PFSK-1 (cell line): ENCODE results near the gene POMT1.

ENCODE experiments used
- FOXP2 ChIP-seq: optimal IDR thresholded peaks from 2 replicates; pipeline ENCODE3; 2011; ENCODE audit warnings: borderline replicate concordance, control low read depth, inconsistent platforms; ENCODE audit not compliant: insufficient read depth; ENCODE audit errors: extremely low read length, extremely low read depth
- POLR2AphosphoS5 ChIP-seq: IDR thresholded peaks from 2 replicates; pipeline ENCODE4 v1.6.1; 2012; ENCODE audit warnings: low read depth, mild to moderate bottlenecking, control low read depth, low read length, moderate library complexity
- SIN3A ChIP-seq: IDR thresholded peaks from 2 replicates; pipeline ENCODE4 v1.6.1; 2012; ENCODE audit warnings: mild to moderate bottlenecking, low read length, moderate library complexity, borderline replicate concordance; ENCODE audit not compliant: insufficient read depth
- TAF1 ChIP-seq: IDR thresholded peaks from 2 replicates; pipeline ENCODE4 v1.6.1; 2012; ENCODE audit warnings: low read length, control low read depth, borderline replicate concordance; ENCODE audit not compliant: insufficient read depth
- TF ChIP-seq, protein P1 (sequence below), 2 experiments: IDR thresholded peaks; 2 replicates each; pipeline versions ENCODE4 v1.6.1 to v1.8.0; 2011 to 2012; ENCODE audit warnings: low read depth in 2 of 2, low read length in 2 of 2, control low read depth in 1 of 2, inconsistent platforms in 1 of 2, mild to moderate bottlenecking in 1 of 2, moderate library complexity in 1 of 2; ENCODE audit not compliant: insufficient read depth in 1 of 2

POMT1 gene

DNA sequence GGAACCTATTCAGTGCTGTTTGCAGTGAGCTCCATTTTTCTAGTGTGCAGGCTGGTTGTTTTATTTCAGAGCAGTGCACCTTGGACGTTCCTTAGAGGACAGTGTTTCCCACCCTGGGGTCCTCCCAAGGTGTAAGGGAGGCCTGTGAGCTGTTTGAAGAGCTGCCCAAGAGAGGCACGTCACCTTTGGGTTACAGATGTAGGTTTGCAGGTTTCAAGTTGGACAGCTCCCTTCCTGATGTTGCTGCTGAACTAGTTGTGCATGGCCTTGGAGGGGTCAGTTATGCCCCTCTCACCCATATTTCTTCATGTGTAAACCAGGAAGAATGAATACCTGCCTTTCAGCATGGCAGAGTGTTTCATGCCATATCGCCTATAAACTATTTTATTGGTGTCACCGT, 34.7 kb upstream of the POMT1 start:
- no peak for TF ChIP-seq SIN3A
- no peak for TF ChIP-seq FOXP2
- no peak for TF ChIP-seq TAF1
- TF ChIP-seq, protein P1, sequence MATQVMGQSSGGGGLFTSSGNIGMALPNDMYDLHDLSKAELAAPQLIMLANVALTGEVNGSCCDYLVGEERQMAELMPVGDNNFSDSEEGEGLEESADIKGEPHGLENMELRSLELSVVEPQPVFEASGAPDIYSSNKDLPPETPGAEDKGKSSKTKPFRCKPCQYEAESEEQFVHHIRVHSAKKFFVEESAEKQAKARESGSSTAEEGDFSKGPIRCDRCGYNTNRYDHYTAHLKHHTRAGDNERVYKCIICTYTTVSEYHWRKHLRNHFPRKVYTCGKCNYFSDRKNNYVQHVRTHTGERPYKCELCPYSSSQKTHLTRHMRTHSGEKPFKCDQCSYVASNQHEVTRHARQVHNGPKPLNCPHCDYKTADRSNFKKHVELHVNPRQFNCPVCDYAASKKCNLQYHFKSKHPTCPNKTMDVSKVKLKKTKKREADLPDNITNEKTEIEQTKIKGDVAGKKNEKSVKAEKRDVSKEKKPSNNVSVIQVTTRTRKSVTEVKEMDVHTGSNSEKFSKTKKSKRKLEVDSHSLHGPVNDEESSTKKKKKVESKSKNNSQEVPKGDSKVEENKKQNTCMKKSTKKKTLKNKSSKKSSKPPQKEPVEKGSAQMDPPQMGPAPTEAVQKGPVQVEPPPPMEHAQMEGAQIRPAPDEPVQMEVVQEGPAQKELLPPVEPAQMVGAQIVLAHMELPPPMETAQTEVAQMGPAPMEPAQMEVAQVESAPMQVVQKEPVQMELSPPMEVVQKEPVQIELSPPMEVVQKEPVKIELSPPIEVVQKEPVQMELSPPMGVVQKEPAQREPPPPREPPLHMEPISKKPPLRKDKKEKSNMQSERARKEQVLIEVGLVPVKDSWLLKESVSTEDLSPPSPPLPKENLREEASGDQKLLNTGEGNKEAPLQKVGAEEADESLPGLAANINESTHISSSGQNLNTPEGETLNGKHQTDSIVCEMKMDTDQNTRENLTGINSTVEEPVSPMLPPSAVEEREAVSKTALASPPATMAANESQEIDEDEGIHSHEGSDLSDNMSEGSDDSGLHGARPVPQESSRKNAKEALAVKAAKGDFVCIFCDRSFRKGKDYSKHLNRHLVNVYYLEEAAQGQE (IDR thresholded peaks at IDR 0.05; ENCODE audit: insufficient read depth in 1 of 2, low read depth in 2 of 2, low read length in 2 of 2), result no peak
- TF ChIP-seq POLR2AphosphoS5, result no peak

DNA sequence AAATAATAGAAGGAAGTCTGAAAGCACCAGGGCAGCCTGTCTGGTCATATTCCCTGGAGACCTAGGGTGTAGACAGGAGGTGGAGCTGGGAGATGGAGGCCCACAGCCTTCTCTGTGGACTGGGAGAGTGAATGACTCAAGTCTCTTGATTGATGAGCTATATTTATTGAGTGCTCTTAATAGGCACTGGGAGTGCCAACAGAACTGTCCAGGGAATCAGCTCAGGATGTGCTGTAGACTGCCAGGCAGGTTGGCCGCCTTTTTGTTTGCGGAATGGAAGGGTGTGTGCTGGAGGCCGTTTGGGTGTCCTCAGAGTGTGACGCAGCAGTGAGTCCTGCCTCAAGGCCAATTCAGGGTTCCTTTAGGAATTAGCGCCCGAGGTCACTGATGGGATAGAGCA, 33.4 kb upstream of the POMT1 start:
- TF ChIP-seq FOXP2, result no peak
- TF ChIP-seq POLR2AphosphoS5, result no peak
- TF ChIP-seq SIN3A, result no peak
- TF ChIP-seq, protein P1 (IDR thresholded peaks at IDR 0.05; ENCODE audit: insufficient read depth in 1 of 2, low read depth in 2 of 2, low read length in 2 of 2), result no peak
- TF ChIP-seq TAF1, result no peak

DNA sequence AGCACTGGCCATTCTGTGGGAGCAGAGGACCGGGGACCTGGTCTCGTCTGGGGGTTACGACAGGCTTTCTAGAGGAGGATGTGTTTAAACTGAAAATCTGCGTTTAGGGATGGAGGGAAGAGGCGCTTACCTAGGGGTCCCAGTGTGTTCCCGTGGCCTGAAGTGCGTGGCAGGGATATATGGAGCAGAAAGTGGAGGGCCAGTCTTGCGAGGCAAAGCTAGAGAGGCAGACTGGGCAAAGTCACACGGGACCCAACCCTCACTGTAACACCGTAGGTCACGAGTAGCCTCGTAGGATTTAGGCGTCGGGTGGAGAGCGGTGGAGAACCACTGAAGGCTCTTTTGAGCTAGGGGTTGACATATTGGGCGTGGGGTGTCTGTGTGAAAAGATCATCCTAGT, 32.8 kb upstream of the POMT1 start:
- TF ChIP-seq, protein P1 (IDR thresholded peaks at IDR 0.05; ENCODE audit: insufficient read depth in 1 of 2, low read depth in 2 of 2, low read length in 2 of 2), result no peak
- TF ChIP-seq SIN3A (no peak), FOXP2 (no peak), TAF1 (no peak), POLR2AphosphoS5 (no peak)

DNA sequence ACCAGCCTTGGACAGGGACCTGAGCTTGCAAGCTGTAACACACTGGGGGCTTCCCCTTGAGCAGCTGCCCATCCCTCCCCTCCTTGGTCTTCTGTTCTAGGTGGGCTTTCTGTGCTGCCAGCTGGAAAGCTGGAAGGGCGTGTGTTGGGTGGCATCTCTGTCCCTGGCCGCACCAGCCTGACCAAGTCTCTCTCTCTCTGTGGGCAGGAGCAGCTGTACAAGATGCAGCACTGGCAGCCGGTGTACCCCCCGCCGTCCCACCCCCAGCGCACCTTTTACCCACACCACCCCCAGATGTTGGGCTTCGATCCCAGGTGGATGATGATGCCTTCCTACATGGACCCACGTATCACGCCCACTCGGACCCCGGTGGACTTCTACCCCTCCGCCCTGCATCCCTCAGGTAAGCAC, 32.1 kb upstream of the POMT1 start:
- TF ChIP-seq TAF1 (no peak), POLR2AphosphoS5 (no peak), SIN3A (no peak), FOXP2 (no peak)
- TF ChIP-seq, protein P1 (IDR thresholded peaks at IDR 0.05; ENCODE audit: insufficient read depth in 1 of 2, low read depth in 2 of 2, low read length in 2 of 2), result no peak

DNA sequence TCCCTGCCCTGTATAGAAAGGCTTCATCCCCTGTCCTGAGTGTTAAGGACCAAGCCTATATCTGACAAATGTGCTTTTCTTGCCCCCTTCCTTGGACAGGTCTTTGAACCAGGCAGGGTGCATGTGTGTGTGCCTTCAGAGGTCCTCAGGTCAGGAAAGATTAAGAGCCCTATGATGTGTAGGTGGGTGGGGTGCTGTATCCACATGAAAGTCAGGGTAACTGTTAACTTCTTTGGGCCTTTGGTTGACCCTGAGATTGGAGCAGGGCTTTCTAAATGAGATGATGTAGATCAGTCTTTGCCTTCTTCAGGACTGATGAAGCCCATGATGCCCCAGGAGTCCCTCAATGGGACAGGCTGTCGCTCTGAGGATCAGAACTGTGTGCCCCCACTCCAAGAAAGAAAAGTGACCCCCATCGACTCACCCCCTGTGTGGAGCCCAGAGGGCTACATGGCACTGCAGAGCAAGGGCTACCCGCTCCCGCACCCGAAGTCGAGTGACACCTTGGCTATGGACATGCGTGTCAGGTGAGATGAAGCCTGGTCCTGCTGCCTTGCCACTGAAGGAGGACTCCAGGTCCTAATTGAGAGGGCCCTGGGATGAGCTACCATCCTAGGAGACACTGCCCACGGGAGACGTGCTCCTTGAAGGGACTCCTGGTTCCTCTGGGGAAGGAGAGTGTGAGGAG, 29.4 kb upstream of the POMT1 start:
- TF ChIP-seq TAF1 (no peak), POLR2AphosphoS5 (no peak), FOXP2 (no peak), SIN3A (no peak)
- TF ChIP-seq, protein P1 (IDR thresholded peaks at IDR 0.05; ENCODE audit: insufficient read depth in 1 of 2, low read depth in 2 of 2, low read length in 2 of 2), result no peak
